ENCODE results near the gene TIMM10.

The TIMM10 gene

DNA sequence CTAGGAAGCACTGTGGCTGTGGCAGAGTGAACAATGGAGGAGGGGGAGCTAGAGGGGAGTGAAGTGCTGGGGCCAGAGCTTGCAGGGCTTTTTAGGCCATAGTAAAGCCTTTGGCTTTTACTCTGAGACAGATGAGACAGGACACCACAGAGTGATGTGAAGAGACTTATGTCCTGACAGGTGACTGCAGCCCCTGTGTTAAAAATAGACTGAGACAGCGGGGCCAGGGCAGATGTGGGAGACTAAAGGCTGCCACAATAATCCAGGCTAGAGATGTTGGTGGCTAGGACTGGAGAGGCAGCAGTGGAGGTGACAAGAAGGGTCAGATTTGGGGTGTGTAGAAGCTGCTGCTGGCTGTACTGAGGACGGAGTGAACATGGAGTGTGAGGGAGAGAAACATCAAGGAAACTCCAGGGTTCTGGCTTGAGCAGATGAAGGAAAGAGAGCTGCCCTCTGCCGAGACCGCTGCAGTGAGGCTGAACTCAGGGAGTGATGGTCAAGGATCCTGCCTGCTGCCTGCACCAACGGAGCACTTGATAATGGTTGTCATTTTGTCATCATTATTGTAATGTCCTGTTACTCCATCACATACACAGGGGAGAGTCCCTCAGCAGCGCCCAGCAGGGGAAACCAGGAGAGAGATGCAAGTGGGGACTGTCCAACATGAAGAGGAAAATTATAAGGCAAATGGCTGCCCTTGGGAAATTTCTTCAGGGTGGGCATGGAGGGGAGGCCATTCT lies 42.5 kb downstream of the TIMM10 start:
- H3K9ac ChIP-seq (ENCODE audit: low read depth, low read length): no peak overlapping the region
- H3K9me3 ChIP-seq (replicated peaks; ENCODE audit: low read length): no peaks in the 10 kb centered on the region
- H3K27me3 ChIP-seq (ENCODE audit: control insufficient read depth, insufficient read depth, low read length): peaks cover 8% of the 10 kb centered on the region
- H3K36me3 ChIP-seq (ENCODE audit: insufficient read depth, low read length): peaks cover 7% of the 10 kb centered on the region
- H3K4me3 ChIP-seq (ENCODE audit: low read length): no peak overlapping the region
- peaks cover 6% of the 10 kb centered on the region for H3K4me1 ChIP-seq (ENCODE audit: control insufficient read depth, insufficient read depth, low read length)
- H3K4me2 ChIP-seq (ENCODE audit: low read length): no peak overlapping the region

- Histone ChIP-seq H3K36me3 (ENCODE audit: insufficient read depth, low read length) (peaks cover 7% of the 10 kb centered on the region), H3K4me1 (ENCODE audit: control insufficient read depth, insufficient read depth, low read length) (peaks cover 10% of the 10 kb centered on the region)
These were observed 43.4 kb downstream of the TIMM10 start for GRCh38 chr11:57487021-57487778.

DNA sequence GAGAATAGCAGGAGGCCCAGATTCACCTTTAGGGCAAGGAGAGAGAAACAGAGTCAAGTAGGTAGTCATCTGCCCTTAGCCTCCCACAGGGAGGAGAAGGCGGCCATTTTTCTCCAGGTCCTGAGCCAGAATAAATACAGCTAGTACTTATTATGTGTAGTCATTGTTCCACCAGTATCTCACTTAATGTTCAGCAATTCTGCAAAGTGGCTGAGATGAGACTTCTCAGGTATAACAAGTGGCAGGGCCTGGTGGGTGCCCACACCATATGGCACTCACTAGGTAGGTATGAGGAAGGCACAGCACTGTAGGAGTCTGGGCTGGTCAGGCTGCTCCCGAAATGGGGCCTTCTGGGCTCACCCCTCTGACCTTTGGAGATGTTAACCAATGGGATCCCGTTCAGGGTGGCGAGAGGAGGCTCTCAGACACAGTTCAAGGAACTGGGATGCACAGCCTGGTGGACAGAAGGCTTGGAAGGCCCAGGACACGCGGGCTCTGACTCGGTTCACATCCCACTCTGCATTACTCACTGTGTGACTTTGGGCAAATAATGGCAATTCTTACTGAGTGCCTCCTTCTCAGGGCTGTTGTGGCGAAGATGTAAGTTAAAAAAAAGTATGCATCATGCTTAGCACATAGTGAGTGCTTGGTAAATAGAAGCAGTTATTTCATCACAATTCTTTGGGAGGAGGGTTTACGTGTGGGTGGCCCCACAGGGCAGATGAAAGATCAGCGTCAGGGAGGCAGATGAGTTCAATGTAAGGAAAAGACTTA lies 45.1 kb downstream of the TIMM10 start:
- no peak overlapping the region for H3K4me3 ChIP-seq (ENCODE audit: low read length)
- H3K4me1 ChIP-seq (ENCODE audit: control insufficient read depth, insufficient read depth, low read length): peaks cover 10% of the 10 kb centered on the region
- no peak overlapping the region for H3K9ac ChIP-seq (ENCODE audit: low read depth, low read length)
- no peak overlapping the region for H3K4me2 ChIP-seq (ENCODE audit: low read length)
- no peaks in the 10 kb centered on the region for H3K9me3 ChIP-seq (replicated peaks; ENCODE audit: low read length)
- peaks cover 31% of the 10 kb centered on the region for H3K27me3 ChIP-seq (ENCODE audit: control insufficient read depth, insufficient read depth, low read length)
- H3K36me3 ChIP-seq (ENCODE audit: insufficient read depth, low read length): peaks cover 7% of the 10 kb centered on the region

More at GRCh38 chr11:57487021-57487778, 43.4 kb downstream of the TIMM10 start:
- H3K27me3 ChIP-seq (ENCODE audit: control insufficient read depth, insufficient read depth, low read length): peaks cover 16% of the 10 kb centered on the region
- no peak overlapping the region for H3K4me2 ChIP-seq (ENCODE audit: low read length)
- H3K9ac ChIP-seq (ENCODE audit: low read depth, low read length): no peak overlapping the region
- H3K9me3 ChIP-seq (replicated peaks; ENCODE audit: low read length): no peaks in the 10 kb centered on the region
- H3K4me3 ChIP-seq (ENCODE audit: low read length): no peak overlapping the region

- H3K4me2 ChIP-seq (ENCODE audit: low read length): no peak overlapping the region
- peaks cover 7% of the 10 kb centered on the region for H3K36me3 ChIP-seq (ENCODE audit: insufficient read depth, low read length)
- H3K9ac ChIP-seq (ENCODE audit: low read depth, low read length): no peak overlapping the region
- H3K27me3 ChIP-seq (ENCODE audit: control insufficient read depth, insufficient read depth, low read length): peaks cover 31% of the 10 kb centered on the region
- no peak overlapping the region for H3K4me3 ChIP-seq (ENCODE audit: low read length)
- H3K4me1 ChIP-seq (ENCODE audit: control insufficient read depth, insufficient read depth, low read length): peaks cover 10% of the 10 kb centered on the region
- no peaks in the 10 kb centered on the region for H3K9me3 ChIP-seq (replicated peaks; ENCODE audit: low read length)
These were observed 46.3 kb downstream of the TIMM10 start for GRCh38 chr11:57484141-57484710.

GRCh38 chr11:57483562-57483918 lies 47.0 kb downstream of the TIMM10 start:
- H3K9me3 ChIP-seq (replicated peaks; ENCODE audit: low read length): no peaks in the 10 kb centered on the region
- H3K27me3 ChIP-seq (ENCODE audit: control insufficient read depth, insufficient read depth, low read length): peaks cover 31% of the 10 kb centered on the region
- H3K9ac ChIP-seq (ENCODE audit: low read depth, low read length): no peak overlapping the region
- peak overlapping the region; percentile 93 for H3K4me2 ChIP-seq (ENCODE audit: low read length)
- peaks cover 7% of the 10 kb centered on the region for H3K36me3 ChIP-seq (ENCODE audit: insufficient read depth, low read length)
- no peak overlapping the region for H3K4me3 ChIP-seq (ENCODE audit: low read length)
- peaks cover 10% of the 10 kb centered on the region for H3K4me1 ChIP-seq (ENCODE audit: control insufficient read depth, insufficient read depth, low read length)

GRCh38 chr11:57482782-57483561 lies 47.6 kb downstream of the TIMM10 start:
- Histone ChIP-seq H3K4me3 (ENCODE audit: low read length) (peak overlapping the region; percentile 66), H3K36me3 (ENCODE audit: insufficient read depth, low read length) (peaks cover 7% of the 10 kb centered on the region), H3K9ac (ENCODE audit: low read depth, low read length) (peak overlapping the region; percentile 35), H3K9me3 (replicated peaks; ENCODE audit: low read length) (no peaks in the 10 kb centered on the region), H3K4me1 (ENCODE audit: control insufficient read depth, insufficient read depth, low read length) (peaks cover 10% of the 10 kb centered on the region), H3K27me3 (ENCODE audit: control insufficient read depth, insufficient read depth, low read length) (peaks cover 36% of the 10 kb centered on the region), H3K4me2 (ENCODE audit: low read length) (peak overlapping the region; percentile 93)

DNA sequence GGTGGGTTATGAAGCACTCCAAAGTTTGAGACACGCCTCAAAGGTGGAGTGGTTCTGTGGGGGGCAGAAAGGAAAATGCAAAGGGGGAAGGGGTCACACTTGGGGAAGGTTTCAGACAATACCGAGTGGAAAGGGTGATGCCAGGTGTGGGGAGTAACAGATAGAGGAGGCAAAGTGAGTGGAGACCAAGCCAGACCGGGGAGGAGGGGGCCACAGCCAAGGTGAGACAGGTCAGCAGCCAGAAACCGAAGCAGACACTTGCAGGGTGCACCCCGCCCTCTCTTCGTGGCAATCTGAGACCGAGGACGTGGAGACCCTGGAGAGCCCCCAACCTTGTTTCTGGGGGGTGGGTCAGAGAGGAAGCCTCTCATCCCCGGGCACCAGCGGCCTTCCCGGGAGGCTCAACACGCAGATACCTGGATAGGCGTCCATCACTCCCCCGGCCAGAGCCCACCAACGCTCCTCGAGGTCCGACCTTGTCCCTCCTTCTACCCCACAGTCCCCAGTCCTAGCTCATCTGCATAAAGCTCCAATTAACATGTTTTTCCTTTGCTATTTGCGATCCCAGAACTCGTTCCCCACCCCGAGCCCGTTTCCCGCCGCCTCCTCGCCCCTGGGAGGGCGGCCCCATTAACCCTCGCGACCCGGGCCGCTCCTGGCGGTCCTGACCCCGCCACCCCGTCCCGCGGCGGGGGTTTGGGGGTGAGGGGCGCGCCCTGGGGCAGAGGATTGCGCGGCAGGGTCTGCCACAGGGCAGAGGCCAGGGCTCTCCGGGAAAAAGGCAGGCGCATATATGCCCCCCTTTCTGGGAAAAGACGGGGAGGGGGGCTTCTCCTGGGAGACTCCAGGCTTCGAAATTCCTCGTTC lies 48.4 kb downstream of the TIMM10 start:
- no peak overlapping the region for H3K4me3 ChIP-seq (ENCODE audit: low read length)
- peaks cover 10% of the 10 kb centered on the region for H3K4me1 ChIP-seq (ENCODE audit: control insufficient read depth, insufficient read depth, low read length)
- no peak overlapping the region for H3K9ac ChIP-seq (ENCODE audit: low read depth, low read length)
- H3K4me2 ChIP-seq (ENCODE audit: low read length): no peak overlapping the region
- peaks cover 44% of the 10 kb centered on the region for H3K27me3 ChIP-seq (ENCODE audit: control insufficient read depth, insufficient read depth, low read length)
- peaks cover 7% of the 10 kb centered on the region for H3K36me3 ChIP-seq (ENCODE audit: insufficient read depth, low read length)
- no peaks in the 10 kb centered on the region for H3K9me3 ChIP-seq (replicated peaks; ENCODE audit: low read length)

- H3K36me3 ChIP-seq (ENCODE audit: insufficient read depth, low read length): peaks cover 7% of the 10 kb centered on the region
- no peak overlapping the region for H3K4me2 ChIP-seq (ENCODE audit: low read length)
- H3K27me3 ChIP-seq (ENCODE audit: control insufficient read depth, insufficient read depth, low read length): peaks cover 53% of the 10 kb centered on the region
- no peak overlapping the region for H3K9ac ChIP-seq (ENCODE audit: low read depth, low read length)
- peaks cover 15% of the 10 kb centered on the region for H3K4me1 ChIP-seq (ENCODE audit: control insufficient read depth, insufficient read depth, low read length)
- H3K9me3 ChIP-seq (replicated peaks; ENCODE audit: low read length): no peaks in the 10 kb centered on the region
- H3K4me3 ChIP-seq (ENCODE audit: low read length): no peak overlapping the region
These were observed 49.2 kb downstream of the TIMM10 start for GRCh38 chr11:57481315-57481714.

DNA sequence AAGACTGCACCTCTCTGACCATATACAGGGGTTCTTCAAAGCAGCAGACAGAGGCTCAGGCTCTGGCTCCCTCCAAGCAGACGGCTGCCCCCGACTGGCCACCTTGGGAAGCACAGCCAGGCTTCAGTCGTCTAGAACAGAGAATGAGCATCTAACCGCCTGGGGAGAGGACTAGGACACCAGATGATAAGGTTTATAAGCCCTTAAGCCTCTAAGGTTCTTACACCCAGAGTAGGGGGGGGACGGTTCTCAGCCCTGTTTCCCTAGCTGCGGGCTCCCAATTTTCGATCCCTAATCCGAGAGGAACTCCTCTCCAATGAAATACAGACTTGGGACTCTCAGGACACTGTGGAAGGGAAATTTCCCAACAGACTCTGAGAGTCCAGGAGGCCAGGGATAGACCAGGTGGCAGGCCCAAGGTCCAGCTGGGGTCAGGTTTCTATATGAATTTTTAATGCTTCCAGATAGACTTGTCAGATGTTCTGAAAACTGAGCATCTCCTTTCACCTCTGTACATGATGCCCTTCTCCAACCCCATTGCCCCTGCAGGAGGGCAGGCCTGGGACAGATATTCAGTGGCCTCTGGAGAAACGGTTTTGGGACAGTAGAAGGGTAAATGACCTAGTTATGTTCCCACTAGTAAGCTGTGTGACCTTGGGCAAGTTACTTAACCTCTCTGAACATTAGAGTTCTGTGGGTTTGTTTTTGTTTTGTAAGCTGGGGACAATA lies 50.0 kb downstream of the TIMM10 start:
- Histone ChIP-seq H3K4me1 (ENCODE audit: control insufficient read depth, insufficient read depth, low read length) (peaks cover 20% of the 10 kb centered on the region), H3K36me3 (ENCODE audit: insufficient read depth, low read length) (peaks cover 7% of the 10 kb centered on the region), H3K27me3 (ENCODE audit: control insufficient read depth, insufficient read depth, low read length) (peaks cover 60% of the 10 kb centered on the region), H3K9ac (ENCODE audit: low read depth, low read length) (no peak overlapping the region), H3K9me3 (replicated peaks; ENCODE audit: low read length) (no peaks in the 10 kb centered on the region), H3K4me3 (ENCODE audit: low read length) (no peak overlapping the region), H3K4me2 (ENCODE audit: low read length) (no peak overlapping the region)

DNA sequence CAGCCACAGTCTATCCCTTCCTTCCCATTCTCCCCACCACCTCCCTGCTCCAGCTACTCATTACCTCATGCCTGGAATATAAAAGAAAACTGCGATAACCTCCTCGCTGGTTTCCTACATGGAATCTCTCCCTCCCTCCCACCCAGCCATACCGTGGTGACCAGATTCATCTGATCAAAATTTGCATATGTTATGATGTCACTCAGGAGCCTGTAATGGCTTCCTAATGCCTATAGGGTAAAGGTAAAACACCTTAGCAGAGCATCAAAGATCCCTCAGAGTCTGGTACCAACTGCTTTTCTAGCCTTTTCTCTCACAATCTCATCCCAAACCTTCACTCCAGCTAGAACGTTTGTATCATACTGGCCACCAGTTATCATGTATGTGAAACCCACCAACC lies 50.6 kb downstream of the TIMM10 start:
- peaks cover 4% of the 10 kb centered on the region for H3K36me3 ChIP-seq (ENCODE audit: insufficient read depth, low read length)
- H3K4me2 ChIP-seq (ENCODE audit: low read length): no peak overlapping the region
- H3K9me3 ChIP-seq (replicated peaks; ENCODE audit: low read length): no peaks in the 10 kb centered on the region
- peaks cover 20% of the 10 kb centered on the region for H3K4me1 ChIP-seq (ENCODE audit: control insufficient read depth, insufficient read depth, low read length)
- no peak overlapping the region for H3K4me3 ChIP-seq (ENCODE audit: low read length)
- peaks cover 67% of the 10 kb centered on the region for H3K27me3 ChIP-seq (ENCODE audit: control insufficient read depth, insufficient read depth, low read length)
- no peak overlapping the region for H3K9ac ChIP-seq (ENCODE audit: low read depth, low read length)
